NCI-H510A (cell line): ENCODE measurements around the gene SLAMF1.
"Not testable (repeated sequence)": the region's sequence is repeated elsewhere in the genome, so short reads cannot be mapped to it uniquely, and the experiment has no call there.

Source experiments
- DNase-seq: peaks from one replicate; lab custom pipeline; 2025; lab: John Stamatoyannopoulos, UW

Gene SLAMF1, protein sequence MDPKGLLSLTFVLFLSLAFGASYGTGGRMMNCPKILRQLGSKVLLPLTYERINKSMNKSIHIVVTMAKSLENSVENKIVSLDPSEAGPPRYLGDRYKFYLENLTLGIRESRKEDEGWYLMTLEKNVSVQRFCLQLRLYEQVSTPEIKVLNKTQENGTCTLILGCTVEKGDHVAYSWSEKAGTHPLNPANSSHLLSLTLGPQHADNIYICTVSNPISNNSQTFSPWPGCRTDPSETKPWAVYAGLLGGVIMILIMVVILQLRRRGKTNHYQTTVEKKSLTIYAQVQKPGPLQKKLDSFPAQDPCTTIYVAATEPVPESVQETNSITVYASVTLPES

GRCh38 chr1:160646711-160647328 lies at the start of gene SLAMF1:
SLAMF1 (minus strand) TSS chr1:160647044; CDS start chr1:160646945, 99 bp downstream.
- DNase-seq: no peak

DNA sequence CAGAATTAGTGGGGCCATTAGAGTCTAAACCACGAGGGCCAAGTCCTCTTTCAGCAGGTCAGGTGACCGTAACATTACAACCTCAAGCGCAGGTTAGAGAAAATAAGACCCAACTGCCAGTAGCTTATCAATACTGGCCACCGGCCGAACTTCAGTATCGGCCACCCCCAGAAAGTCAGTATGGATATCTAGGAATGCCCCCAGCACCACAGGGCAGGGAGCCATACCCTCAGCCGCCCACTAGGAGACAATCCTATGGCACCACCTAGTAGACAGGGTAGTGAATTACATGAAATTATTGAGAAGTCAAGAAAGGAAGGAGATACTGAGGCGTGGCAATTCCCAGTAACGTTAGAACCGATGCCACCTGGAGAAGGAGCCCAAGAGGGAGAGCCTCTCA lies 45.5 kb upstream of the SLAMF1 start:
- DNase-seq: not testable (repeated sequence)

DNA sequence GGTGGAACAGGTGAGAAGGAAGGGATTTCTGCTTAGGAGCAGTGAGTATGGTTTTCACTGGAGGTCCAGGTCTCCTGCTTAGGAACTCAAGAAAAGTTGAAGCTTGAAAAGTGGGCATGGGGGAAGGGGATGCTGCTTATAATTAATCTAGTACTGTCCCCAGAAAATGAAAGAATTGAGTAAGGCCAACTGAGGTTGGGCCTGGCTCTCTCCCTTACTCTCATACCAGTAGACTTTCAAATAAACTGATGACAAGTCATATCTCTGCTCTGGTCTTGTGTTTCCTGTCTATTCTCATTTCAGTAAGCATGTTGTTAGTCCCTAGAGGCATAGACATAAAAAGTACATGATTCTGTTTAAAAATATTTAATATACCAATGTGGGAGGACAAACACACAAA lies 38.4 kb upstream of the SLAMF1 start:
- DNase-seq: no peak

GRCh38 chr1:160682983-160683865 lies 36.4 kb upstream of the SLAMF1 start:
- no peak for DNase-seq

DNA sequence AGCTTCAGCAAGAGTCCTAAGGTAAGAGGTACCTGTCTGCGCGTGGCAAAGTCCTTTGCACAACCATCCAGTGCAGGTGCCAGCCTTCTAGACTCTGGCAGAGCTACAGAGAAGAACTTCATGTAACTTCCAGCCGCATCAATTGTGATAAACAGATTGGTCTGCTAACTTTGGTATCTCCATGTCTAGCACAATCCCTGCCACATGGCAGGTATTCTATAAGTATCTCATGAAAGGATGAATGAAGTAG lies 35.0 kb upstream of the SLAMF1 start:
- DNase-seq: no peak

DNA sequence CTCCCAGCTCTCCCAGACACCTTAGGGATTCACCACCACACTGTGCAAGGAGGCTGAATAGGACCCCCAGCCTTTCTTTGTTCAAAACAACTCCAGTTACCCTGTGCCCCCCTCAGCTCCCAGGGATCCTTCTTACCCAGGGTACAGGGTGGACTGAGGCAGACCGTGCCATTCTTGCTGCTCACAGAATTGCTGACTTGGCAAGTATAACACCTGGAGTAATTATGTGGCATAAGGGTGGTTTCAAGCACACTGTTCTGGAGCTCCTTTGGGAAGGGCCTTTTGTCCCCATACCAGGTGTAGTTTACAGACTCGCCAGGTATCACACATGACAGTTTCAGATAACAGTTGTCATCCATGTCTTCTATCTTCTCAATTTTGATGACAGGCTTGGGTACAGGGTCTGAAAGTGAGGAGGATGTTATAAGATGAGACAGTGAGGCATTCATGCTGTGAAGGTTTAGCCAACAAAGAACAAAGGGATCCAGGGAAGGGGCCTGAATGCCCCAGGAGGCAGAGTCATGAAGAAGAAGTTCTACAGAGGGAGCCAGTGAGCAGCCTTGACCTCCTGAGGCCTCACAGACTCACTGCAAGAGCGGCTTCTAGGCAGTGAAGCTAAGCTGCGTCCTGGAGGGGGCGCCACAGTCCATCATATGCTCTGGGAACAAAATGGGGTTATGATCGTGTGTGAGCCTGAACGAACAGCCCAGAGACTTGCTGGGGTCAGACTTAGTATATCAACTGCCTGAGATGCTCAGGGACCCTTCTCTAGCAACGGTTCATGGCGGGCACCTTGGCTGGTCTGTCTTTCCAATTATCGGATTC lies 34.4 kb upstream of the SLAMF1 start:
- no peak for DNase-seq

- DNase-seq: no peak
Observed at GRCh38 chr1:160680399-160680798, 33.6 kb upstream of the SLAMF1 start.

- no peak for DNase-seq
Observed at GRCh38 chr1:160679893-160680292, 33.0 kb upstream of the SLAMF1 start.

DNA sequence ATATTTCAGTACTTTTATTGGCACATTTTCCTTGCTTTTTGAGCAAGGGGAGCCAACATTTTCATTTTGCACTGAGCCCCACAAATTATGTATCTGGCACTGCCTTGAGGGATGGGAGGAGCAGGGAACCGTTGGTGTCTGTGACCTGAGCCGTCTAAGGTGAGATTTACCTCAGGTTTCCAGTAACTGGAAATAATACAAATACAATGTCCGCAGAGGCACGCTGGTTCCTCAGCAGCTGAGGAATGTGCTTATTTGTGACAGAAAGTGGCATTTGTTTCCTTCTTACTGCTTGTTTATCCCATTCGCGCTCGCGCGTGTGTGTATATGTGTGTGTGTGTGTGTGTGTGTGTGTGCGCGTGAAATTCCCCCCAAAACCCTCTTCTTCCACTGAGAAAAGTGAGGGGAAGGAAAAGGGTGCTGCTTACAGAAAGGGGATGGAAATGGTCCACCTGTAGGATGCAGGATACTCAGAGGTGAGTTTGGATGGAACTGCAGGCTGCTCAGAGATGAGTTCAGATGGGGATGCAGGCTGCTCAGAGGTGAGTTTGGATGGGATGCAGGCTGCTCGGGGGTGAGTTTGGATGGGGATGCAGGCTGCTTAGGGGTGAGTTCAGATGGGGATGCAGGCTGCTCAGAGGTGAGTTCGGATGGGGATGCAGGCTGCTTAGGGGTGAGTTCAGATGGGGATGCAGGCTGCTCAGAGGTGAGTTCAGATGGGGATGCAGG lies 30.2 kb upstream of the SLAMF1 start:
- no peak for DNase-seq

DNA sequence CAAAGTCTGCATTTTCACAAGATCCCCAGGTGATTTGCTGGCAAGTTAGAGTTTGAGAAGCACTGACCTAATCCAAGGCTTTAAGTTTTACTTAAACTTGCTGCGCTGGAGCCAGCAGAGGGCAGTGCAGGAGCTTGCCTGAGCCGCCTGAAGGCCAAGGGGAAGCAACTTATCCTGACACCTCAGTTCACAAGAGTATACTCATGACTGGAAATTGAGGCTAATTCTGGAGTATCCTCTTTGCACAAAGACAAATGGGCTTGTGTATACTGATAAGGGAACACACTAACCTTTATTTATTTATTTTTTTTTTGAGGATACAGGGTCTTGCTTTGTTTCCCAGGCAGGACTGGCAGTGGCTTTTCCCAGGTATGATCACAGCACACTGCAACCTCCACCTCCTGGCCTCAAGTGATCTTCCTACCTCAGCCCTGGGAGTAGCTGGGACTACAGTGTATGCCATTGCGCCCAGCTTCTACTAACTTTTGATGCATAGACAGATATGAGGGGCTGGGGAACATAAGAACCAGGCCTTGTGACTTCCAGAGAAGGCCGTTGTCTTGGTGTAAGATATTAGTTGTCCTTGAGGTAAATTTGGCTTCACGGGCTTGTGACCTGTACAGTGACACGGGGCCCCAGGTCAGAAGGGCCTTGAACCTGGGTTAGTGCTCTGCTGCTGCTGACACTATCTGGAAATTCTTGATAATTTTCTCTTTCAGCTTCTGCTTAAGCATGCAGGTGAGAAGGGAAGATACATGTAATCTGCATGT lies 29.0 kb upstream of the SLAMF1 start:
- DNase-seq: no peak

DNA sequence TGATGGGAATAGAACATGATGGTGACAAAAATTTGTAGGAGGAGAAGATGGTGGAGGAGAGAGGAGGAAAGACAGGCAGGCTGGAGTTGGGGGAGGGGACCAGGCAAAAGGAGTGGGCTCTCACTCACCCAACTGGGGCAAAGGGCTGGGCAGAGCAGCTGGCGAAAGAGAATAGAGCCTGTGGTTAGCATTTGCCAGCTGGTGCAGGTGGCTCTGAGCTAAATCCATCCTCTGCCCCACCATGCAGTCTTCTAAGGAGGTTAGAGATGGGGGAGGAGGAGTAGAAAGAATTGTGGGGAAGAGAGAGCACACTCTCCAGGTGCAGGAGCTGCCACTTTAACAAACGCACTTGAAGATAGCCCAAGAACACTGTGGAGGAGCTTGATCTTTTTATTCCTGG lies 27.6 kb upstream of the SLAMF1 start:
- DNase-seq: no peak

DNA sequence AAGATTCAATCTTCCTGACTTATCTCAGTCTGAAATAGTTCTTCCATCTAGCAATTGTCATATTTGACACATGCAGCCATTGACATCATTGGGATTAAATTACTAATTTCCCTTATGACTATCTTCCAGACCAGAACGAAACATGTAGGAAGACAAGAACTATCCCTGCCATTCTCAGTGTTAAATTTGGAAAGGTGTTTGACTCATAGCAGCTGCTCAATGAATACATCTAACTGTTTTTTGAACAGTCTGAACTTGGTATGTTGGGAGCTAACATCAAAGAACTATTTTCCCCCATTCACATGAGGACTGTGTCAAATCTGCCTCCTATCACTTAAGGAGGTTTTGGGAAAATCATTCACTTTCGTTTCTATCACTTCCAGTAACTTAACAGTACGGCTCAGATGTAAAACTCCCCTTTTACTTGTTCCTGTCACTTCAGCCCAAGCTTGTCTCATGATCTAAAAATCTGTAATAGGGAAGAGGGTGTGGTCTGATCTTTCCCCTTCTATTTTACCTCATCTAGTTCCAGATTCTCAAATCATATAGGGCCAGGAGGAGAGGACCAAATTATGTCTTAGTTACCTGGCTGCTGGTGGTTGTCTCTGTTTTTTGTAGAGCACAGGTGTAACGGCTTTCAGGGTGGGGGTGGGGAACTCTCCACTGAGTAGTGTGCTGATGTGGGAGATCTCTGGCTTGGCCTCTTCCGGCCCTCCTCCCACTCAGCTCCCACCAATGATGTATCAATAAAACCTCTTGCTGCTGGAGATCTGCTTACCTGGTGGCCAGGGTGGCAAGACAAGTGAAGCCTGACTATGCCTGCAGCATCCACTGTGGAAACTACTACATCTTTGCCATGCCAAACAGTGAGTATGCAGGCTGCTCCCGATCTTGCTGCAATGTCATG lies 26.2 kb upstream of the SLAMF1 start:
- no peak for DNase-seq

GRCh38 chr1:160671603-160672517 lies 25.0 kb upstream of the SLAMF1 start:
- DNase-seq: no peak

- no peak for DNase-seq
Observed at GRCh38 chr1:160670701-160671100, 23.9 kb upstream of the SLAMF1 start.

GRCh38 chr1:160669802-160670201 lies 23.0 kb upstream of the SLAMF1 start:
- DNase-seq: no peak

- no peak for DNase-seq
Observed at GRCh38 chr1:160669276-160669675, 22.4 kb upstream of the SLAMF1 start.

- no peak for DNase-seq
Observed at GRCh38 chr1:160667896-160668295, 21.1 kb upstream of the SLAMF1 start.

- DNase-seq: no peak
Observed at GRCh38 chr1:160666079-160666442, 19.2 kb upstream of the SLAMF1 start.
